GM18858 (cell line): ENCODE measurements around the gene LAMB3.

Source experiments
- ATAC-seq: cut with Tn5 transposase; IDR thresholded peaks from one replicate; pipeline ENCODE4 v1.9.1; 2021; ENCODE audit not compliant: unreplicated experiment

The LAMB3 gene

GRCh38 chr1:209662879-209663327, 10.7 kb upstream of the LAMB3 start:
- ATAC-seq = no peak

DNA sequence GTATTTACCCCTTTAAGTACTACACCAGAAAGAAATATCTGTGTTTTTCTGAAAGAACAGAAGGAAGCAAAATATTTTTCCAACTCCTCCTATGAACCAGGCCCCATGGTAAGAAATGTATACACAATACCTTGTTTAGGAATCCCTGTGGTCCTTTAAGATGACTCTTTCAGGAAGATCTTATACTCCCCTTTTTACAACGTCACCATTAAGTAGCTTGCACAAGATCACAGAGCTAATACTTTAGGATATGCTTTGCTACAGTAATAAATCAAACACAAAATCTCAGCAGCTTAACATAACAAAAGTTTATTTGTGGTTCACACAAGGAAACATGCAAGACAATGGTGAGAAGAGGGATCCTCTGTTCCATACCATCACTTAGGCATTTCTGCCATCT, 8.8 kb upstream of the LAMB3 start:
- ATAC-seq = no peak

GRCh38 chr1:209659909-209660308, 7.7 kb upstream of the LAMB3 start:
- peak; percentile 89 for ATAC-seq

GRCh38 chr1:209657918-209658317, 5.7 kb upstream of the LAMB3 start:
- ATAC-seq = no peak

DNA sequence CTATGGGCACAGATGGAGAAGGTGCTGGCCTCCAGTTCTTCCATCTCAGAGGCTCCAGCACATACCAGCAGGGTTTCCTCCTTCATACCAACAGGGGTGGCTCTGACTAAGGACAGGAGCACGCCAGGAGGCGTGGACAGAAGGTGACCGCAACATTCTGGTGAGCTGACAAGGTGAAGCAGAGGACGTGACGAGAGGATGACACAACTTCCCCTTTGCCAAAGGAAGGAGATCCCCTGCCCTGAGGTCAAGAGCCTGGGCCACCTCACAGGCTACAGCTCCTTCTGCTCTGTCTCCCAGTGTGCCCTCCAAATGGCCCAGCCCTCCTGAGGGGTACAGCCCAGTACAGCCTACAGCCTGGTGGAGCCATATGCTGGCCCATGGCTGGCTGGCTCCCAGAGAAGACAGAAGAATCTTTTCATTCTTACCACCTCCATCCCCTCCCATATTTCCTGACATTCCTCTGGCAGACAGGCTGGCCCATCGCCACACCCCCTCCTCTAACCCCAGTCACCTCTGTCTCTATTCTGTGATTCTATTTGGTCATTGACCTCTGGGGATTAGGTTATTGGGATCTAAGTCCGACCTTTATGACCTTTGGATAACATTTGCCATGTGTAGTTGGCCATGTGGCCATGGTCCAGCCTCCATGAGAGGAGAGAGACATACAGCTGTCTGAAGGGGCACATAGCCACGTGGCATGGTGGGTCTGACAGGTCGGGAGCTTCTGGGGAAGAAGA, 5.1 kb upstream of the LAMB3 start:
- ATAC-seq = no peak

DNA sequence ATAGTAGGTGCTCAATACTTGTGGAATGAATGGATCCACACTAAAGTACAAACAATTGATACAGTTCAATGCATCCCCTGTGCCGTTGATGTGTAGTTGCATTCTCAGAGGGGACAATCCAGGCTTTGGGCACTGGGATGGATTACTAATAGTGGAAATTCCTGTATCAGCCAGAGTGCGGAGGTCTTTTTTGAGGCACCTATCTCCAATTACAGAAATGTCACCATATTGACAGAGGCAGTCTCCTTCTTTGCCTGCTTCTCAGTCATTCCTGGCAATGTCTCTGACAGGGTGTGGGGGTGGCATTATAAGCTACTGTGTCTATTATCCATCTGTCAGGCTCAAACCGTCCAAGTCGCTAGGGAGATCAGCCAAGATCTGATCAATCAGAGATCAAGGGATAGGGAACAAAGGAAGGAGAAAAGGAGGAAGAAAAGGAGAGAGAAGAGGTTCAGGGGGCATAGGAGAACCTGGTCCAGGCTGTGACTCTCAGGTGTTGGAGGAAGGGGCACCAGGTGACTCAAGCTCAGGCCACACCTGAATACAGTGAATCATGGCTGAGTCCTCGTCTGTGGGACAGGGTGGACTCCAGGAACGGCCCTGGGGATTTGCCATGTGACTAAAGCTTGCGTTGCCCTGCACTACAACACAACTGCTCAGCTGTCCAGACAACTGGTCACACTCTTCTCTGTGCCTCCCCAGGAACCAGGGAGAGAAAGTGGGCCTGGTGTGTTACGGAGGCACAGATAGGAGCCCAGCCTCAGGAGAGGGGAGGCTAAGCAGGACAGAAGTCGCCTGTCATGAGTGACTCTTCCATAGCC, 3.4 kb upstream of the LAMB3 start:
- ATAC-seq = no peak

DNA sequence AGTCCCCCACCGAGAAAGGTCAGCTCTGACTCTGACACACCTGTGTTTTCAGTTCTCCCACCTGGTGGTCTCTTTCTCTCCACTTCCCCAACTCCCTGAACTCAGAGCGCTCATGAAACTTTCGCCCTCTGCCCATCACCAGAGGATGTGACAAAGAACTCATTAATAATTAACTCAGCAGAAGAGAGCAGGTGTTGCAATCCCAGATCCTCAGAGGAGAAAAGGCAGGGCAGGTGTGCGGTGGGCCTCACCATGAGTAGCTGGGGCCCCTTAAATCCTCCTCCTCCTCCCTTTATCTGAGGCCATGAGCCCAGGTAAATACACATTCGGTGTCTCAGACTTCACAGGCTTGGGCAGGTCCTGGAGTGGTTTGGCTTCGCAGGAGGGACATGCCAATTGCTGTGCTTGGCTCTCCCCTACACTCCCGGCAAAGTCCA, 1.7 kb upstream of the LAMB3 start:
- no peak for ATAC-seq

- no peak for ATAC-seq
Measured at GRCh38 chr1:209652873-209653401, 712 bp upstream of the LAMB3 start.

GRCh38 chr1:209651138-209651587, 1.1 kb downstream of the LAMB3 start:
- ATAC-seq = no peak

DNA sequence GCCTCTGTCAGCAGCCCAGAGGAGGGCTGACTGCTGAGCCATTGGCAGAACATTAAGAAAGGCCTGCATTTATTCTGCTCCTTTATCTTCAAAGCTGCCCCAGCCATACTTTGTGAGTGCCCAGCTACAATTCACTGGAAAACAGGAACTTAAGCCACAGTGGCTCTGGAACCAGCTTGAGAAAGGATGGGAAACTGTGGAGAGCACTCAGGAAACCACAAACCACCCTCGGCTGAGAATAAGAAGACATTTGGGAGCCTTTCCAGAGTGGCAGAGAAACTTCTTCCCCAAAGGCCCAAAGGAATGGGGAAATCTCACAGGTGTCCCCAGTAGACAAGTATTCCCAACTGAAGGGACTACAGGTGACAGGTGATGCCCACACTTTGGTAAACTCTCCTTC, 1.8 kb downstream of the LAMB3 start:
- ATAC-seq = no peak

- ATAC-seq = no peak
Measured at GRCh38 chr1:209648931-209649776, 3.1 kb downstream of the LAMB3 start.

DNA sequence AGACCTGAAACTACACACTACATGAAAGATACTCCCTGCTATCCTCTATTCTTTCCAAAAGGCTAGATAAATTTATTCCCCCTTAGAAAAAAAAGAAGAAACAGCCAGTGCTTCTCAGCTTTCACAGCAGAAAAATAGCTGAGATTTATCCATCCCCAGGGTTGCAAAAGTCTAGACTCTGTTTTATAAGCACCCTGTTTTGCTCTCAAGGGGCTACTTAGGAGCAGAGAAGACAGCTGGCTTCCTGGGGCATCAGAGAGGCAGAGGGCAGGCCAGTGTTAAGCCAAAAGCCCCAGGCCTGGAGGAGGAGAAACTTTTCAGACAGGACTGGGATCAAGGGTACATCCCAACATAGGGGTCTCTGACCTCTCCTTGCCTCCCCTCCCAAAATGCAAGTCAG, 3.9 kb downstream of the LAMB3 start:
- no peak for ATAC-seq

DNA sequence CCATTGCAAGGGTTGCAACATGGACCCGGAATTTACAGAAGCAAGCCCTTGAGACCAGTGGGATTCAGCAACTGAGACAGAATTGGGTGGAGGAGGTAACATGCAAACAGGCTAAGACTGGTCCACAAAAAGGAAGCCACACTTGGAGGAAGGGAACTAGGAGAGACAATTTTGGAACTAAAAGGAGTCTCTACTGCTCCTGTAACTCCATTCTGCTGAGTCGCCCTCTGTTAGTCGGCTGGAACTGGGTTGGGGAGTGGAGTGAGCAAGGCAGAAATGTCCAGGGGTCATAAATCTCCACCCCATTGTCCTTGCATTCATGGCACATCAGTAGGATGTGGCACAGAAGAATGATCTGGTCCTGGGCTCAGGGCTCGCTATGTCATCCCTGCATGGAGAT, 5.1 kb downstream of the LAMB3 start:
- no peak for ATAC-seq

- ATAC-seq = no peak
Measured at GRCh38 chr1:209646558-209646957, 5.7 kb downstream of the LAMB3 start.

DNA sequence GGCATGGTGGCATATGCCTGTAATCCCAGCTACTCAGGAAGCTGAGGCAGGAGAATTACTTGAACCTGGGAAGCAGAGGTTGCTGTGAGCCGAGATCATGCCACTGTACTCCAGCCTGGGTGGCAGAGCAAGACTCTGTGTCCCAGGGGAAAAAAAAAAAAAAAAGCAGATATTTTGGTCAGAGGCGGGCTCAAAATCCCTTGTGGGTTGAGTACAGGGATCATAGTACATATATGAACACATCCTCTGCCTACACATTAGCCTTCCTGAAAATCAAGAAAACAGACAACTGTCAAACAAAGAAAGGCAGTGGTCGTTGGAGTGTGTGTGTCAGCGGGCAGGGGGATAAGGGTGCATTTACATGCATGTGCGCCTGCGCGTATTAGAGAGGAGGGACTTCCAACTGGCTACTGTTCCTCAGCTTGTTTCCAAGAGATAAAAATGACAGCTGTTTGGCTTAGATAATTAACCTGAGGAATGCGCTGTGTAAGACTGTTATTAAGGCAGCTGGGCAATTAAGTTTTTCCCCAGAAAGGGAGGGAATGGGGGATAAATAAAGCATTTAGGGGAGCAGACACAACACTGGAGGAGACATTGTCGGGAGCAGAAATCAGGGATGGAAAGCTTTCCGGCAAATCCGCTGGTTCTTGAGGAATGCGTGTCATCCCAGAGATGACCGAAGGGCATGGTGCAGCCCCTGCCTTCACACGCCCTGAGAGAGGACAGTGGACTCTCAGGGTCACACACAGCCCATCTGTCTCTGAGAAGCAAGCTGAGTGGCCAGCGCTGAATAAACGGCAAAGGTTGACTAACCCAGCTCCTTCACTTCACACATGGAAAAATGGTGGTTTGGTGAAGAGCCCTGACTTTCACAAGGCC, 6.4 kb downstream of the LAMB3 start:
- no peak for ATAC-seq

GRCh38 chr1:209643285-209644020, 8.8 kb downstream of the LAMB3 start:
- no peak for ATAC-seq

GRCh38 chr1:209642816-209643215, 9.4 kb downstream of the LAMB3 start:
- ATAC-seq = no peak

DNA sequence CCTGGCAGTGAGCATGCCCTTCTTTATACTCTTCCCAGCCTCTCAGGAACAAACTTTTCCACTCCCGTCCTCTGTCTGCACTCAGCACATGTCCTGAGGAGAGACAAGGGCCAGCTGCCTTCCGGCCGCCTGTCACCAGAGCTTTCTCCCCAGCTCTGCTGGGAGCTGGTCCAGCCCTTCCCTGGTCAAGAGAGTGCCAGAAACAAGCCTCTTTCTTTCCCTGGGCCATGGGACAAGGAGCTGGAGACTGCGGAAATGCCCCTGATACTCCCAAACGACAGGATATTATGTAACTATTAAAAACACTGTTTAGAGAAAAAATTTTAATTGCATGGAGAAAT, 10.4 kb downstream of the LAMB3 start:
- ATAC-seq = no peak

- ATAC-seq = no peak
Measured at GRCh38 chr1:209635850-209636249, 16.4 kb downstream of the LAMB3 start.
